Activated effector memory CD4-positive, alpha-beta T cell treated with Interleukin-2 at 50 U/mL for 16 hours (primary cell): ENCODE data around the gene ATP10D.

Source experiments
- DNase-seq: peaks from one replicate; pipeline ENCODE4 v3.0.0-alpha.2; 2020

ATP10D gene

GRCh38 chr4:47606482-47606881 is 121.4 kb downstream of the ATP10D start:
- no peak for DNase-seq

- DNase-seq: no peak
Measured at GRCh38 chr4:47612116-47613023, 127.3 kb downstream of the ATP10D start.

DNA sequence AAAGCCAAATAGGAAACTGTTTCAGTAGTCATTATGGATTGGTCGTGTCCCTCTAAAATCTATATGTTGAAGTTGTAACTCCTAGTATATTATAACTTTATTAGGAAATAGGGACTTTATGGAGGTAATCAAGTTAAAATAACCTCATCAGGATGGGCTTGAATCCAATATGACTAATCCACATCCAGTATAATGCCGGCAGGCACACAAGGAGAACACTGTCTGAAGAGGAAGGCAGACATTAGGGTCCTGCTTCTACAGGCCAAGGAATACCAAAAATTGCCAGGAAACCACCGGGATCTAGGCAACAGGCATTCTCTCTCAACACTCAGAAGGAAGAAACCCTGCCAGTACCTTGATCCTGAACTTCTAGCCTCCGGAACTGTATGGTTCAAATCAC is 130.3 kb downstream of the ATP10D start:
- DNase-seq: no peak

DNA sequence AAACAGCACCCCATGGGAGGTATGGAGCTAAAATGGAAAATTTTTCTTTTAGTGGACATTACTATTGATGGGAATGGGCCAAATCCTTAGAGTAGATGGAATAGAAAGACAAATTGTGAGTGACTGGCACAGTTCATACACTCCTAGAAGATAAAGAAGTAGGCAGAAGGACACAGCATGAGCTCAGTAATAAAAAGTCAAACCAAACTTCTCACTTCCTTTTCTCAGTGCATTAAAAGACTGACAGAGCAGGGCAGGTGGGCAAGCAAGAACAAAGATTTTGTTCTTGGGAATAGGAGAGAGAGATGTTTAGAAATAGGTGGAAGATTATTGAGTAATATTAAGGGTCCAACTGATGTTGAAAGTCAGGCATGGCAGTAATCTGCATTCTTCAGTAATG is 132.5 kb downstream of the ATP10D start:
- DNase-seq: no peak

- DNase-seq: no peak
Measured at GRCh38 chr4:47619691-47620090, 134.6 kb downstream of the ATP10D start.

DNA sequence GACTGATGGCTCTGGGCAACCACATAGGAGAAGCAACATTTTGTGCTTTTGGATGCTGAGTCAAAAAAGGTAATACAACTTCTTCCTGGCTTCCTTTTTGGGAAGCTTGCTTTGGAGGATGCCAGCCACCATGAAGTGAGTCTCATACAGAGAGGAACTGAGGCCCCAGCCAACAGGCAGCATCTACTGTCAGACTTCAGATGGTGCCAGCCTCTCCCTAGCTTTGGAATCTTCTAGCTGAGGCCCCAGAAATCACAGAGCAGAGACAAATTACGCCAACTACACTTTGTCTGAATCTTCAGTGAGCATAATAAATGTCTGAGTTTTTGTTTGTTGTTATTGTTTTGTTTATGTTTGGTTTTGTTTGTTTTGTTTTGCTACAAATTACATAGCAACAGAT is 136.1 kb downstream of the ATP10D start:
- DNase-seq: no peak

- DNase-seq: no peak
Measured at GRCh38 chr4:47624031-47624441, 139.0 kb downstream of the ATP10D start.

- DNase-seq: no peak
Measured at GRCh38 chr4:47631161-47631560, 146.1 kb downstream of the ATP10D start.

GRCh38 chr4:47639531-47639930 is 154.5 kb downstream of the ATP10D start:
- no peak for DNase-seq

- no peak for DNase-seq
Measured at GRCh38 chr4:47640911-47641310, 155.8 kb downstream of the ATP10D start.

GRCh38 chr4:47641755-47642154 is 156.7 kb downstream of the ATP10D start:
- no peak for DNase-seq

- no peak for DNase-seq
Measured at GRCh38 chr4:47642191-47642830, 157.2 kb downstream of the ATP10D start.
